ENCODE data around the gene TRPV4. TPM values are rescaled to one million over a fixed set of nuclear protein-coding genes. Genes with fewer than 3 reads are reported as not detected.

Gene TRPV4
- total RNA-seq, 2 experiments from 2014 or later = 2.1 TPM; not detected in 1

DNA sequence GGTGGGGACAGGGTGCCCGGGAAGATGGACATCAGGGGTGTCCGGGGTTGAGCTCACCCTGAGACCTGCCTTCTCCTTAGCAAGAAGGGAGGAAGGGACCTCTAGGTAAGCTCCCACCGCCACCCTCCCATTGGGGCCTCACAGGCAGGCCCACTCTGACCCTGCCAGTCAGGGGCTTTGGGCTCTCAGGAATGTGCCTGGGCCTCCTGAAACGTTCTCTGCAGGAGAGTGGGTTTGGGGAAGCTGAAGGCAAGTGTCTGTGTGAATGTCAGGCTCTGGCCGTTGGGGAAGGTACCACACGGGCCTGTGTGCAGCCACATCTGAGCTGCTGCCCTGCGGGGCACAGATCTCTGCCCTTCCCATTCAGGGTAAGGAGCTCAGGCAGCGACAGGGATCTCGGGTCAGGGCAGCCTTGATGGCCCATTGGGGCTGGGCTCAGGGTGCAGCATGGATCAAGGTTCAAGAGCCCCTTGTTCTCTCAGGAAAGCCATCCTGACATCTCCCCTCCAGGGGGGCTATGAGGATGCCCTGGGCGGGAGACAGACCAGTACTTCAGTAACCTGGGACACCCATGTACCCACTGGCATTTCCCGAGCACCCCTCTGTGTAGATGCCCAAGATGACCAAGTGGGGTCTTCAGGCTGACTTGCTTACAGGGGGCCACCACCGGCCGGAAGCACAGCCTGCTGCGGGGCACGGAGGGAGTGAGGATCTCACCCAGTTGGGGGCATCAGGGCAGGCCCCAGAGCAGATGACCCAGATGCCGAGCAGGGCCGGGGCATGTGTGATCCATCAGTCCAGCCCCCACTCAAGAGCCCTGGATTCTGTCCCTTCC is 89.9 kb downstream of the TRPV4 start:
- intact Hi-C loops (cut with micrococcal nuclease; ENCODE audit: unreplicated experiment) = no loop called here
- no peak overlapping the region for H3K4me3 ChIP-seq (ENCODE audit: low read depth, low read length, poor library complexity, severe bottlenecking)
- H3K9me3 ChIP-seq (ENCODE audit: low read length) = no peaks in the 10 kb centered on the region
- H3K4me2 ChIP-seq (ENCODE audit: low read length) = no peak overlapping the region
- no peak overlapping the region for H2AFZ ChIP-seq (ENCODE audit: low read length)
- no peaks in the 10 kb centered on the region for H3K79me2 ChIP-seq (ENCODE audit: insufficient read depth, low read depth, low read length)
- H3K36me3 ChIP-seq (ENCODE audit: insufficient read depth, low read length) = no peaks in the 10 kb centered on the region
- H3K4me1 ChIP-seq (ENCODE audit: insufficient read depth, low read length, poor library complexity, severe bottlenecking) = no peaks in the 10 kb centered on the region
- DNase-seq (ENCODE audit: low spot score) = no peak
- POLR2A ChIA-PET = interaction anchor here (0.6 kb wide), 2 partner anchors 214 to 349 kb away, joined by 3 to 5 read pairs; no protein-coding TSS in a partner anchor
- H3K27ac ChIP-seq (ENCODE audit: low read depth, low read length, poor library complexity, severe bottlenecking) = no peak overlapping the region
- CTCF ChIA-PET (ENCODE audit: unreplicated experiment) = no interaction called here
- H3K9me2 ChIP-seq (ENCODE audit: insufficient read depth, low read length) = no peaks in the 10 kb centered on the region
- BruUV-seq (replicated peaks) = no TSS peak
- no peak for TF ChIP-seq EZH2phosphoT487 (IDR thresholded peaks at IDR 0.05; ENCODE audit: borderline replicate concordance, low read depth, low read length)
- TF ChIP-seq, protein P1, sequence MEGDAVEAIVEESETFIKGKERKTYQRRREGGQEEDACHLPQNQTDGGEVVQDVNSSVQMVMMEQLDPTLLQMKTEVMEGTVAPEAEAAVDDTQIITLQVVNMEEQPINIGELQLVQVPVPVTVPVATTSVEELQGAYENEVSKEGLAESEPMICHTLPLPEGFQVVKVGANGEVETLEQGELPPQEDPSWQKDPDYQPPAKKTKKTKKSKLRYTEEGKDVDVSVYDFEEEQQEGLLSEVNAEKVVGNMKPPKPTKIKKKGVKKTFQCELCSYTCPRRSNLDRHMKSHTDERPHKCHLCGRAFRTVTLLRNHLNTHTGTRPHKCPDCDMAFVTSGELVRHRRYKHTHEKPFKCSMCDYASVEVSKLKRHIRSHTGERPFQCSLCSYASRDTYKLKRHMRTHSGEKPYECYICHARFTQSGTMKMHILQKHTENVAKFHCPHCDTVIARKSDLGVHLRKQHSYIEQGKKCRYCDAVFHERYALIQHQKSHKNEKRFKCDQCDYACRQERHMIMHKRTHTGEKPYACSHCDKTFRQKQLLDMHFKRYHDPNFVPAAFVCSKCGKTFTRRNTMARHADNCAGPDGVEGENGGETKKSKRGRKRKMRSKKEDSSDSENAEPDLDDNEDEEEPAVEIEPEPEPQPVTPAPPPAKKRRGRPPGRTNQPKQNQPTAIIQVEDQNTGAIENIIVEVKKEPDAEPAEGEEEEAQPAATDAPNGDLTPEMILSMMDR (conservative IDR thresholded peaks at IDR 0.05; ENCODE audit: low read length) = no peak
- no peaks in the 10 kb centered on the region for H4K20me1 ChIP-seq (ENCODE audit: insufficient read depth, low read length)

DNA sequence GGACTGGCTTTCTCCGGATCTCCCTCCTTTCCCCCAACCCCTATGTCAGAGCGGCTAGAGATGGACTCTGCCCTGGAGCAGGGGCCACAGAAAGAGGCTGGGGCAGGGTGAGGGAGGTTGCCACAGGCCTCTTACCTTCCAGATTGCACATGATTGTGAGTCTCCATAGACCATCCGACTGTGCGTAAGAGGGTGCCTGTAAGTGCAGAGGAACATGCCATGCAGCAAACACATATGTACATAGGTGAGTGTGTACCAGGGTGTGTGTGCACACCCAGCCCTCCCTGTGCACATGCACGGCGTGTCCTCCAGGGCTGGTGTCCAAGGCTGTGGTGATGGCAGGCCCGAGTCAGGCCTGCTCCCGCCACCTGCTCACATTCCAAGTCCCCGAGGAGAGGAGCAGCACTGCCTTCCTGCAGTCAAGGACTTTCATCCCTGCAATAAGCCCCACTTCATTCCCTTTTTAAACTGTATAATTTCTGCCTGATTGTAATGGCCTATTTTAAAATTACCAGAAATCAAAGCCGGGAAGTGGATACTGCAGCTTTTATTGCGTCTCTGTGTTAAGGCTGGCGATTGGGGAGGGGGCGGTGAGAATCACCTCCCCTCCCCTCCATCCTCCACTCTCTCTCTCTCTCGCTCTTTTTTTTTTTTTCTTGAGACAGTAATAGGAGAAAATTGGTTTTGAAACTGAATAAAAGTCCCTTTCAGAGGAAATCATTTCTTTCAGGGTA is 91.1 kb downstream of the TRPV4 start:
- DNase-seq (ENCODE audit: low spot score) = no peak
- Histone ChIP-seq H3K79me2 (ENCODE audit: insufficient read depth, low read depth, low read length) (no peaks in the 10 kb centered on the region), H3K9me2 (ENCODE audit: insufficient read depth, low read length) (no peaks in the 10 kb centered on the region), H3K4me1 (ENCODE audit: insufficient read depth, low read length, poor library complexity, severe bottlenecking) (no peaks in the 10 kb centered on the region), H4K20me1 (ENCODE audit: insufficient read depth, low read length) (no peaks in the 10 kb centered on the region), H3K27ac (ENCODE audit: low read depth, low read length, poor library complexity, severe bottlenecking) (no peak overlapping the region), H3K4me3 (ENCODE audit: low read depth, low read length, poor library complexity, severe bottlenecking) (no peak overlapping the region), H3K4me2 (ENCODE audit: low read length) (no peak overlapping the region), H2AFZ (ENCODE audit: low read length) (no peak overlapping the region), H3K36me3 (ENCODE audit: insufficient read depth, low read length) (no peaks in the 10 kb centered on the region), H3K9me3 (ENCODE audit: low read length) (no peaks in the 10 kb centered on the region)
- intact Hi-C loops (cut with micrococcal nuclease; ENCODE audit: unreplicated experiment) = no loop called here
- ChIA-PET CTCF (ENCODE audit: unreplicated experiment) (no interaction called here), POLR2A (no interaction called here)
- no TSS peak for BruUV-seq (replicated peaks)
- TF ChIP-seq EZH2phosphoT487 (IDR thresholded peaks at IDR 0.05; ENCODE audit: borderline replicate concordance, low read depth, low read length) = no peak
- TF ChIP-seq, protein P1 (conservative IDR thresholded peaks at IDR 0.05; ENCODE audit: low read length) = no peak

All from OCI-LY7 (cell line).